ENCODE results near the gene KIF16B. TPM values are rescaled to one million over a fixed set of nuclear protein-coding genes. Genes with fewer than 3 reads are reported as not detected.
"Not testable (repeated sequence)": the region's sequence is repeated elsewhere in the genome, so short reads cannot be mapped to it uniquely, and the experiment has no call there.

Gene KIF16B
- total RNA-seq, 1 experiment from 2014 or later: 15.8 TPM

- intact Hi-C loops (cut with micrococcal nuclease): loop anchor here (5.0 kb wide), 1 partner anchor 127 kb away; no protein-coding TSS in a partner anchor
- no peak for DNase-seq (ENCODE audit: unreplicated experiment)
- BruUV-seq (replicated peaks): no TSS peak
- CTCF ChIA-PET: interaction anchor here (0.6 to 1.4 kb wide), 4 partner anchors 34 to 723 kb away, joined by 3 to 7 read pairs (median 4); no protein-coding TSS in a partner anchor
- Mint-ChIP-seq H3K27me3 (ENCODE audit: insufficient read depth, unreplicated experiment) (no peaks in the 10 kb centered on the region), H3K4me1 (ENCODE audit: insufficient read depth, unreplicated experiment) (peaks cover 35% of the 10 kb centered on the region), H3K4me3 (ENCODE audit: unreplicated experiment) (no peak overlapping the region), H3K9me3 (ENCODE audit: unreplicated experiment) (no peaks in the 10 kb centered on the region), H3K36me3 (ENCODE audit: insufficient read depth, unreplicated experiment) (peaks cover 8% of the 10 kb centered on the region), H3K27ac (ENCODE audit: low read depth, unreplicated experiment) (no peak overlapping the region)
- POLR2A ChIA-PET: interaction anchor here (2.0 to 2.7 kb wide), 2 partner anchors 12 to 41 kb away, joined by 4 to 10 read pairs; no protein-coding TSS in a partner anchor
- TF ChIP-seq CTCF (IDR thresholded peaks at IDR 0.05; ENCODE audit: unreplicated experiment): no peak
Observed at GRCh38 chr20:16569246-16570153, 3.7 kb downstream of the KIF16B start.

- H3K36me3 Mint-ChIP-seq (ENCODE audit: insufficient read depth, unreplicated experiment): peaks cover 5% of the 10 kb centered on the region
- no peak overlapping the region for H3K4me3 Mint-ChIP-seq (ENCODE audit: unreplicated experiment)
- no TSS peak for BruUV-seq (replicated peaks)
- H3K27ac Mint-ChIP-seq (ENCODE audit: low read depth, unreplicated experiment): no peak overlapping the region
- CTCF ChIA-PET: interaction anchor here (0.7 to 1.9 kb wide), 3 partner anchors 11 to 39 kb away, joined by 3 to 6 read pairs (median 4); no protein-coding TSS in a partner anchor
- peaks cover 15% of the 10 kb centered on the region for H3K4me1 Mint-ChIP-seq (ENCODE audit: insufficient read depth, unreplicated experiment)
- DNase-seq (ENCODE audit: unreplicated experiment): no peak
- intact Hi-C loops (cut with micrococcal nuclease): no loop called here
- no peaks in the 10 kb centered on the region for H3K27me3 Mint-ChIP-seq (ENCODE audit: insufficient read depth, unreplicated experiment)
- POLR2A ChIA-PET: interaction anchor here (0.6 kb wide), 1 partner anchor 49 kb away, joined by 3 read pairs; no protein-coding TSS in a partner anchor
- TF ChIP-seq CTCF (IDR thresholded peaks at IDR 0.05; ENCODE audit: unreplicated experiment): no peak
- no peaks in the 10 kb centered on the region for H3K9me3 Mint-ChIP-seq (ENCODE audit: unreplicated experiment)
Observed at GRCh38 chr20:16566080-16566479, 7.2 kb downstream of the KIF16B start.

GRCh38 chr20:16564079-16564478, 9.2 kb downstream of the KIF16B start:
- H3K27ac Mint-ChIP-seq (ENCODE audit: low read depth, unreplicated experiment); DNase-seq (ENCODE audit: unreplicated experiment); H3K27me3 Mint-ChIP-seq (ENCODE audit: insufficient read depth, unreplicated experiment); H3K4me3 Mint-ChIP-seq (ENCODE audit: unreplicated experiment); H3K36me3 Mint-ChIP-seq (ENCODE audit: insufficient read depth, unreplicated experiment); H3K4me1 Mint-ChIP-seq (ENCODE audit: insufficient read depth, unreplicated experiment); POLR2A ChIA-PET; intact Hi-C loops (cut with micrococcal nuclease); BruUV-seq (replicated peaks); H3K9me3 Mint-ChIP-seq (ENCODE audit: unreplicated experiment): not testable (repeated sequence)
- CTCF ChIA-PET: interaction anchor here (0.6 to 0.7 kb wide), 2 partner anchors 39 to 619 kb away, joined by 3 read pairs; no protein-coding TSS in a partner anchor

GRCh38 chr20:16563066-16563806, 10.0 kb downstream of the KIF16B start:
- CTCF ChIA-PET: interaction anchor here (0.6 to 1.2 kb wide), 2 partner anchors 45 to 618 kb away, joined by 3 read pairs; no protein-coding TSS in a partner anchor
- H3K36me3 Mint-ChIP-seq (ENCODE audit: insufficient read depth, unreplicated experiment): peaks cover 5% of the 10 kb centered on the region
- no peaks in the 10 kb centered on the region for H3K9me3 Mint-ChIP-seq (ENCODE audit: unreplicated experiment)
- H3K4me1 Mint-ChIP-seq (ENCODE audit: insufficient read depth, unreplicated experiment): no peaks in the 10 kb centered on the region
- intact Hi-C loops (cut with micrococcal nuclease): no loop called here
- H3K27ac Mint-ChIP-seq (ENCODE audit: low read depth, unreplicated experiment): no peak overlapping the region
- H3K27me3 Mint-ChIP-seq (ENCODE audit: insufficient read depth, unreplicated experiment): no peaks in the 10 kb centered on the region
- no peak for DNase-seq (ENCODE audit: unreplicated experiment)
- POLR2A ChIA-PET: interaction anchor here (0.6 to 1.2 kb wide), 2 partner anchors 12 to 63 kb away, joined by 3 read pairs; no protein-coding TSS in a partner anchor
- TF ChIP-seq CTCF (IDR thresholded peaks at IDR 0.05; ENCODE audit: unreplicated experiment): no peak
- no peak overlapping the region for H3K4me3 Mint-ChIP-seq (ENCODE audit: unreplicated experiment)
- BruUV-seq (replicated peaks): no TSS peak

All from MCF 10A (cell line).